ENCODE results near the gene DCLK2. TPM values are rescaled to one million over a fixed set of nuclear protein-coding genes. Genes with fewer than 3 reads are reported as not detected.

Gene DCLK2
- total and polyA plus RNA-seq, 2 of the 4 experiments (the other 2 are of a cell fraction), result 11.3 to 15.5 TPM

DNA sequence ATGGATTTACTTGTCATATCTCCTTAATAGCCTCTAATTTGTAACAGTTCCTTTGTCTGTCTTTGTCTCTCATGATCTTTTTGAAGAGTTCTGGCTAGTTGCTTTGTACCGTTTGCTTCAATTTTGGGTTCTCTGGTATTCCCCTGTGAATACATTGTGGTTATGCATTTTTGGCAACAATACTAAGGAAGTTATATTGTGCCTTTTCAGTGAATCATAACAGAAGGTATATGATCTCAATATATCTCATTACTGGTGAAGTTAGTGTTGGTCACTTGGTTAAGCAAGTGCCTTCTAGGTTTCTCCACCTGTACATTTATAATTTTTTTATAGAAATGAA is 48.6 kb downstream of the DCLK2 start:
- H3K14ac ChIP-seq (replicated peaks; ENCODE audit: low read depth, low read length), result no peak overlapping the region
- no peak overlapping the region; the same call in 1 of the 2 replicates for H3K18ac ChIP-seq (ENCODE audit: low read depth, low read length)
- DNase-seq, result peak; percentile 75
- intact Hi-C loops (cut with micrococcal nuclease) (no loop called here), in situ Hi-C loops (cut with MboI; ENCODE audit: low sequenced_read_pairs) (no loop called here), dilution Hi-C loops (cut with HindIII; ENCODE audit: low sequenced_read_pairs, unreplicated experiment) (no loop called here)
- H3K9ac ChIP-seq (ENCODE audit: low read depth, low read length), result no peak overlapping the region
- no peak overlapping the region for H3K4ac ChIP-seq (ENCODE audit: low read depth, low read length)
- H2BK15ac ChIP-seq (ENCODE audit: low read depth, low read length), result no peak overlapping the region; the same call in 2 of the 3 replicates
- H3K79me1 ChIP-seq (ENCODE audit: low read depth in 1 of 2, low read length in 2 of 2), result peaks cover 31 to 38% of the 10 kb centered on the region in 2 experiments
- no peak overlapping the region; a peak in 1 of 4 replicates for H4K8ac ChIP-seq (ENCODE audit: low read depth in 2 of 2, low read length in 2 of 2)
- H2BK20ac ChIP-seq (ENCODE audit: low read depth, low read length), result no peak overlapping the region
- no peak overlapping the region for H2AK9ac ChIP-seq (replicated peaks; ENCODE audit: low read depth, low read length, poor library complexity)
- no CpG with 5 or more reads among the region's 1 CpG for WGBS, 2 experiments (ENCODE audit: extremely low coverage in 2 of 2, insufficient read length in 1 of 2)
- peaks cover 6% of the 10 kb centered on the region; the same call in 1 of the 2 replicates for H3K9me1 ChIP-seq (ENCODE audit: insufficient read depth, low read length)
- TF ChIP-seq RFX5 (IDR thresholded peaks at IDR 0.05; ENCODE audit: low read depth, low read length) (no peak), CEBPB (IDR thresholded peaks at IDR 0.05; ENCODE audit: low read depth, low read length) (0 out of 2 replicates have a peak, but pooled peaks have one; percentile 6)
- H3K56ac ChIP-seq (ENCODE audit: extremely low read depth, insufficient read depth, low read length), result peak overlapping the region; percentile 27; the same call in 1 of the 2 replicates
- ATAC-seq (ENCODE audit: low read depth), result peak; percentile 48
- CTCF ChIA-PET, result interaction anchor here (1.0 kb wide), 1 partner anchor 9 kb away, joined by 3 read pairs; no protein-coding TSS in a partner anchor
- peaks cover 9% of the 10 kb centered on the region for H3K4me1 ChIP-seq (ENCODE audit: control insufficient read depth, insufficient read depth, low read length)
- no peaks in the 10 kb centered on the region for H4K20me1 ChIP-seq (ENCODE audit: insufficient read depth, low read length)
- no TSS peak for BruUV-seq (replicated peaks)
- H2AFZ ChIP-seq (replicated peaks; ENCODE audit: low read length, poor library complexity), result no peak overlapping the region
- no peaks in the 10 kb centered on the region for H3K27me3 ChIP-seq (ENCODE audit: control insufficient read depth, insufficient read depth, low read length)
- no peaks in the 10 kb centered on the region for H3K9me3 ChIP-seq (ENCODE audit: control insufficient read depth, insufficient read depth, low read length)
- no peak overlapping the region for H4K91ac ChIP-seq (ENCODE audit: insufficient read depth, low read depth, low read length)
- H2AK5ac ChIP-seq (ENCODE audit: low read depth, low read length), result no peak overlapping the region
- no peak overlapping the region; the same call in 1 of the 2 replicates for H3K23ac ChIP-seq (ENCODE audit: low read depth, low read length)
- H3K4me2 ChIP-seq (ENCODE audit: low read depth, low read length), result peak overlapping the region; percentile 59; the same call in 1 of the 2 replicates
- H3K4me3 ChIP-seq (ENCODE audit: insufficient read depth, low read depth, low read length), result no peak overlapping the region
- H2BK120ac ChIP-seq (ENCODE audit: low read depth, low read length), result 0 out of 2 replicates have a peak overlapping the region, but pooled peaks have one; percentile 7
- no peak overlapping the region for H3K27ac ChIP-seq (ENCODE audit: insufficient read depth, low read length)
- no peaks in the 10 kb centered on the region for H3K36me3 ChIP-seq (ENCODE audit: control insufficient read depth, insufficient read depth, low read length)
- peak overlapping the region; percentile 79 for H2BK5ac ChIP-seq (ENCODE audit: low read depth, low read length, poor library complexity, severe bottlenecking)
- H4K5ac ChIP-seq (ENCODE audit: low read depth, low read length), result no peak overlapping the region
- POLR2A ChIA-PET (ENCODE audit: unreplicated experiment), result no interaction called here

Data from IMR-90 (cell line).